ENCODE data around the gene ITGB3BP.
"Not testable (repeated sequence)": the region's sequence is repeated elsewhere in the genome, so short reads cannot be mapped to it uniquely, and the experiment has no call there.

Gene ITGB3BP

DNA sequence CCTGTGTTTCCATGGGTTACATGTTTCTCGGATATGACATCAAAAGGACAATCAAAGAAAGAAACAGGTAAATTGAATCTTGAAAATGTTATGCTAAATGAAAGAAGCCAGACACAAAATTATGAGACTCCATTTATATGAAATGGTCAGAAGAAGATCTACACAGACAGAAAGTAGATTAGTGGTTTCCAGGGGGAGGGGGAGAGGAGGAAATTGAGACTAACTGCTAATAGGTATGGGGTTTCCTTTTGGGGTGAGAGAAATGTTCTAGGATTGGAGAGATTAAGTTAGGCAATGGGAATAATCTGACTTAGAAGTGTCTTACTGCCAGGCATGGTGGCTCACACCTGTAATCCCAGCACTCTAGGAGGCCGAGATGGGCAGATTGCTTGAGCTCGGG lies 21.8 kb downstream of the ITGB3BP start:
- DNase-seq, result no peak

DNA sequence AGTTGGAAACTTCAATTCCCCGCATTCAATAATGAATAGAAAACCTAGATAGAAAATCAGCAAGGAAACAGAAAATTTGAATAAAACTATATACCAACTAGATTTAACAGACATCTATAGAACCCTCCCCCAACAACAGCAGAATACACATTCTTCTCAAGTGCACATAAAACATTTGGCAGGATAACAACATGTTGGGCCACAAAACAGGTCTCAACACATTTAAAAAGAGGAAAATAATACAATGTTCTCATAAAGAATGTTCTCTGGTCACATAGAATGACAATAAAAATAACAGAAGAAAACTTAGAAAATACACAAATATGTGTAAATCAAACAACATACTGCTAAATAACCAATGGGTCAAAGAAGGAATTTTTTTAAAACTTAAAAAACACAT lies 24.9 kb downstream of the ITGB3BP start:
- DNase-seq, result no peak

DNA sequence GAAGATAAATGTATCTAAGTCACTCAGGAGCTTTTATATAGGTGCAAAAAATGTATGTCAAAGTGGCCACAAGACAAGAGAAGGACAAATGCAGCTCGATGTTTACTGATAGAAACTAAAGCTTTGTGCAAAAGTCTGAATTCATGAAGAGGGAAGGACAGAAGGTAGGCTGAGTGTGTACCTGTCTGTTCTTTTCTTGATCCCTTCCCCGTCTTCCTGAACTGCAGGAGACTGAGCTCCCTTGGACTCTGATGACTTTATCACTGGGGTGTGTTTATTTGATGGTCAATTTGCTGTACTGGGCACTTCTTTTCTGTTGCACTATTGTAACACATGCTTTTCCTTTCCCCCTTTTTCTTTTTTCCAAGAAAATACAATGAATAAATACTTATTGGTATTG lies 25.4 kb downstream of the ITGB3BP start:
- no peak for DNase-seq

DNA sequence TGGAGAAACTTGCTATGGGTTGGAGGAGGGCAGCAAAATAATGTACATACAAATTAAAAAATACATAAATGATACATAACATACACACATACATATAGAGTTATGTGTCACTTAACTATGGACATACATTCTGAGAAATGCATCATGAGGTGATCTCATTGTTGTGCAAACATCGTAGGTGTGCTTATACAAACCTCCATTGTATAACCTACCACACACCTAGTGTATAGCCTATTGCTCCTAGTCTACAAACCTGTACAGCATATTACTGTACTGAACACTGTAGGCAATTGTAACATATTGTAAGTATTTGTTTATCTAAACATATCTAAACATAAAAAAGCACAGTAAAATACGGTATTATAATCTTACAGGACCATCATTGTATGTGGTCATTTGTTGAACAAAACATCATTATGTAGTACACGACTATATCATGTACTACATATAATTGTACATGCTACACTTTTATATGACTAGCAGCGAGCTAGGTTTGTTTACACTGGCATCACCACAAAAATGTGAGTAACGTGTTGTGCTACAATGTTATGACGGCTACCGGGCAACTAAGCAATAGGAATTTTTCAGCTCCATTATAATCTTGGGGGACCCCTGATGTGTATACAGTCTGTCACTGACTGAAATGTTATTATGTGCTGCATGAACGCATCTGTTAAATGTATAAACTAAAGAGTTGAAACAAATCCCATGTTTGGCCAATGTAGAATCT lies 35.5 kb downstream of the ITGB3BP start:
- no peak for DNase-seq

DNA sequence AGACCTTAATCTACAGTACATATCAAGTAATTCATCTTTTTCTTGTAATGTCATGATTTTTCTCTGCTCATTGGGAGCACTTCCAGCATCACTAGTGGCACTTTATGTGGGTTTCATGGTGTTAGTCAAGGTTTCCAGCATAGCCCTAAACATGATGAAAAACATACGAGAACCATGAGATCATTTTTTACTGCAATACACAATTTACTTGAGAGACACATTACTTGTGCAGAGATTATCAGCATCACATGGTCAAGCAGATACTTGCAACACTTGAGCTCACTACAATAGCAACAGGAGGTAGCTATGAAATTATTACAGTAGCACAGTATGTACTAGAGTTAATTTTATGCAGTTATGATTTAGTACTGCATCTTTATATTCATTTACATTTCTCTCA lies 36.4 kb downstream of the ITGB3BP start:
- no peak for DNase-seq

DNA sequence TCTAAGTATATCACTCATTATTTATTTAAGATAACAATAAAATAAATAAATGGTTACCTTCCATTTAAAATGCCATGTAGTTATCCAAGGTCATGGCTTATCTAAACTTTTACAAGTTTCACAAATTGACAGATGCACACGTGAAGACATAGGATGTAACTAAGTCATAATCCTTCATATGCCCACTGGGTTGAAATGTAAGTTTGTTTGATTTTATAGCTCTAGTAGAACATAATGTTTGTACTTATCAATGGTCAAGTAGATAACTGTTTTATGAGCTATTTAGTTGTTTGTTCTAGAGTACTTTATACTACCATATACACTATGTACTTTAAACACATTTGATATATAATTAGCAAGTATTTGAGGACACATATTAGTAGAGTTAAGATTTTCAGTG lies 43.0 kb downstream of the ITGB3BP start:
- DNase-seq, result no peak

DNA sequence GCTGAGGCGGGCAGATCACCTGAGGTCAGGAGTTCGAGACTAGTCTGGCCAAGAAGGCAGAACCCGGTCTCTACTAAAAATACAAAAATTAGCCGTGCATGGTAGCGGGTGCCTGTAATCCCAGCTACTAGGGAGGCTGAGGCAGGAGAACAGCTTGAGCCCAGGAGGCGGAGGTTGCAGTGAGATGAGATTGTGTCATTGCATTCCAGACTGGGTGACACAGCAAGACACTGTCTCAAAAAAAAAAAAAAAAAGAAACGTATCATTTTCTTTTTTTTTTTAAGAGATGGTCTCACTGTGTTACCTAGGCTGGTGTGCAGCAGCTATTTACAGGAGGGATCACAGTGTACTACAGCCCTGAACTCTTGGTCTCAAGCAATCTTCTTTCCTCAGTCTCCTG lies 47.3 kb downstream of the ITGB3BP start:
- DNase-seq, result no peak

DNA sequence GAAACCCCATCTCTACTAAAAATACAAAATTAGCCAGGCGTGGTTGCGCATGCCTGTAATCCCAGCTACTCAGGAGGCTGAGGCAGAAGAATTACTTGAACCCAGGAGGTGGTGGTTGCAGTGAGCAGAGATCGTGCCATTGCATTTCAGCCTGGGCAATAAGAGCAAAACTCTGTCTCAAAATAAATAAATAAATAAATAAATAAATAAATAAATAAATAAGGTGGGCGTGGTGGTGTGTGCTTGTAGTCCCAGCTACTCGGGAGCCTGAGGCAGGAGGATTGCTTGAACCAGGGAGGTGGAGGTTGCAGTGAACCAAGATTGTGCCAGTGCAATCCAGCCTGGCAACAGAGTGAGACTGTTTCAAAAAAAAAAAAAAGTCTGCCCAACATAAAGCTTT lies 54.3 kb downstream of the ITGB3BP start:
- not testable (repeated sequence) for DNase-seq

DNA sequence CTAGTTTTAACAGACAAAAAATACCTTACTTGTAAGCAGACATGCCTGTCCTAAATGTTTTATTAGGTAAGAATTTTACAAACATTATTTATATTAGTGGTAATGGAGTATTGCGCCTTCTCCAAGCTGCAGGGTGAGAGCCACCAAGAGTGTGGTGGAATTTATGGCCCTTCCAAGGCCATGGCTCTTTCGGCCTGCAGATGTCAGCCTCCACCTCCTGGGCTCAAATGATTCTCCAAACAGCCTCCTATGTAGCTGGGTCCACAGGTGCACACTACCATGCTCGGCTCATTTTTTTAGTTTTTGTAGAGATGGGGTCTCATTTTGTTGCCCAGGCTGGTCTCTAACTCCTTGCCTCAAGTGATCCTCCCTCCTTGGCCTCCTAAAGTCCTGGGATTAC lies 56.3 kb downstream of the ITGB3BP start:
- DNase-seq, result no peak

DNA sequence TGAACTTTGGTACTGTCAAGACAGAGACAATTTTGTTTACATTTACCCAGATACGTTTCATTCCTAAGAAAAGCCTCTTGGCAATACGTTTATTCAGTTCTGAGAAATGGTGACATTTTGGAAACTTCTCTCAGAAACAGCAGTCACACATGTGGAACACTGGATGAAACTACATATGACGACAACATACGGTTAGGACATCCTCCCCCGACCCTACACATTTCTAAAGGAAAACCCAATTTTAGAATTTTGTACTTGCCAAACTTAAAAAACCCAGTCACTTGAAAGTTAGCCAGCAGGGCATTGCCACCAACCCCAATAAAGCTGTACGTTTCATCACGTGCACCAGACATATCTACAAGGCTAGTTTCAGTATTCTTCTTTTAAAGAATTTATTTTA lies 56.8 kb downstream of the ITGB3BP start:
- peak; percentile 58 to 61 for DNase-seq

DNA sequence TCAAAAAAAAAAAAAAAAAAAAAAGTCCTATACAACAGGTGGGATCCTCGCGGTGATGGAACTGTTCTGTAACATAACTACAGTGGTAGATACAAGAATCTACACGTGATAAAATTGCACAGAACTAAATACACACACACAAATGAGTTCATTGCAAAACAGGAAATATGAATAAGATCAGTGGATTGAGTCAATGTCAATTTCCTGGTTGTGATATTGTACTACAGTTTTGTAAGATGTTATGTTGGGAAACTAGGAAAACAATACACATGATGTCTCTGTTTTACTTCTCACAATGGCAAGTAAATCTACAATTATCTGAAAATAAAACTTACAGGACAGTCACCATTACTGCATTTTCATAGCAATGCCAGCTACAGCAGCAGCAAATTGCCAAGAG lies 59.8 kb downstream of the ITGB3BP start:
- DNase-seq, result peak; percentile 81 to 91

DNA sequence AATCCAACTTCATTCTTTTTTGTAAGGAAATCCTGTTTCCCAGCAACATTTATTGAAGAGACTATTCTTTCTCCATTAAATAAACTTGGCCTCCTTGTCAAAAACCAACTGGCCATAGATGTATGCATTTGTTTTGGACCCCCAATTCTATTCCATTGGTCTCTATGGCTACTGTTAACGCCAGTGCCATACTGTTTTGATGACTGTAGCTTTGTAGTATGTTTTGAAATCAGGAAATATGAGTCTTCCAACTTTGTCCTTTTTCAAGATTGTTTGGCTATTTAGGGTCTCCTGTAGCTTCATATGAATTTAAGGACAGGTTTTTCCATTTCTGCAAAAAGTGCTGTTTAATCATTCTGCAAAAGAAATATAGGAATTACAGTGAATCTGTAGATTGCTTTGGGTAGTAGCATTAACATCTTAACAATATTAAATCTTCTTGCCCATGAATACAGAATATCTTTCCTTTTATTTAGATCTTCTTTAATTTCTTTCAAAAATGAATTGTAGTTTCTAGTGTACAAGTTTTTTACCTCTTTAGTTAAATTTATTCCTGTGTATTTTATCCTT lies 61.3 kb downstream of the ITGB3BP start:
- no peak for DNase-seq

DNA sequence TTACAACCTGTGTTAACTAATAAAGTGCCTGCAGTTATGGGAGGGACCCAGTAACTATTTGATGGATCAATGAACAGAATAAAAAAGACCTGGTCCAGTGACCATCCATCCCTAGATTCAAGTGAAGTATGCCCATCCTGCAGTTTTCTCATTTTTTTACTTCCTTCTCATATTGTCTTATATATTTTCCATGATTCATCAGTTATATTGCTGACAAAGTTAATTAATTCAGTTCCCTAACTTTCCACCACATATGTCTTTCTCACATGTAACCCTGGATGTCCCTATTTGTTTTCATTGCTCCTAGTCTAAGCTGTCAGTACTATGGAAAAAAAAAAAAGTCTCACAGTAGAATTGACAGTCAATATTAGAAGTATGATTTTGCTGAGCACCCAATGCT lies 64.3 kb downstream of the ITGB3BP start:
- DNase-seq, result no peak

DNA sequence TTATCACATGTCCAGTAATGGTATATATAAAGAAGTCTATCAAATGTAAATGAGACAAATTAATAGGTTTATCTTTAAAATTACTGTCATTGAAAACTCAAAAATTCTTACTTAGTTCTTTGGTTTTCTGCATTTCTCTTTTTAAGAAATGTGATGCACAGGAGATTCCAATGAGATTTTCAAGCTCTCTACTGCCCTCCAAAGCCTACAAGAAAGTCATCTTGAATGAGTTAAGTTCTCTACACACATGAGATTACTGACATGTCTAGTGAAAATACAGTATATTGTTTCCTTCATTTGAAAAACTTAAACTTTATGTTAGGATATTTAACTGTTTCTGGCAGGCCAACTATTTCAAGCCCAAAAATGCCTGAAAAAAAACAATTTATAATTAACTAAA lies 68.8 kb downstream of the ITGB3BP start:
- no peak for DNase-seq

DNA sequence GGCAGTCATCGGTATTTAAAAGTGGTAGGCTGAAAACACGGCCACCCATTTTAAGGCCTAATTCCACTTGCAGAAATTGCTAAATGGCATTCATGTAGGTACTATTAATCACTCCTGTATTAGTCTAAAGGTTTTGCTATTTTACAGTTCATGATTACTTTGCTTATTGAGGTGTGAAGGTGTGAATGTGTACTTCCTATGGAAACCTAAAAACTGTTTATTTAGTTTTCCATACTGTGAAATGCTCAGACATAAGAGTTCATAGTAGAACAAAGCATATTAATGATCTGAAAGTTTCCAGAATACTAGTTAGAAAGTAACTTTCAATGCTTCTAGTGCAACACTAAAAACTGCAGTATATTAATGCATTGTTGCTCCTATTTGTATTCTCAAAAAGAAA lies 69.8 kb downstream of the ITGB3BP start:
- DNase-seq, result no peak

DNA sequence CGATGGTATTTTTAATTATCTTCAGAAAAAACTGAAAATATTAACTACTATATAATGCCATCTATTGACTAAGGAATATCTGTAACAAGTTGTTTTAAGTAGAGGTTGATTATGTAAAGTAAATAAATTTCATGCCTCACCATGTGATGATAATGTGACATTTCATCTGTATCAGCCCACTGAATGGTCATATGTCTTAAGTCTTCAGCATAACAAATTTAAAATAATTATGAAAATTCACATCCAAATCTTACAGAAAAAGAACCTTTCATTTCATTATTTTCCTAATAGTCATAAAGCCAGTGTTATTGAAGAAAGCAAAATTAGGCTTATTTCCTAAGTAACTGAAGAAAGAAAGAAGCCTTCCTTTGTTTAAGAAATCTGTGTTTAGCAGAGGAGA lies 72.6 kb downstream of the ITGB3BP start:
- DNase-seq, result no peak

DNA sequence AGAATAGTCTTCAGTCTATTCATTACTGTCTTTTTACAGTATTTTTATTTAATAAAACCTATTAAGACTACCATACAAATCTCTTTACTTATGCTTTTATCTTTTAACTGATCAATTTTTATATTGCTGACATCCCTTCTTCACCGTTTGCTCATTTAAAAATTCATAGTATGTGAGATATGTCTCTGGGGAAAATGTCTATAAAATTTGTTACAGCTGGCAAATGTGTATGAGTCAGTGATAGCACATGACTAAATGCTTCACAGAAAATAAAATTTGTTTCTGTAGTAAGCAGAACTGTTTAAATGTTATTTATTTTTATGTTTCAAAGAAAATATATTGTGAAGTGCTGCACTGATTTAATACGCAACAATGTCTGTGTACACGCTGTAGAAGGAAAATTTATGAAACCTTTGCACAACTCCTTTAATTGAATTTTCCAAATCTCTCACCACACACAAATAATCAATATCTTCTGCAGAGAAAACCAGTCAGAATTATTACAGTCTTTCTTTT lies 74.2 kb downstream of the ITGB3BP start:
- DNase-seq, result no peak

DNA sequence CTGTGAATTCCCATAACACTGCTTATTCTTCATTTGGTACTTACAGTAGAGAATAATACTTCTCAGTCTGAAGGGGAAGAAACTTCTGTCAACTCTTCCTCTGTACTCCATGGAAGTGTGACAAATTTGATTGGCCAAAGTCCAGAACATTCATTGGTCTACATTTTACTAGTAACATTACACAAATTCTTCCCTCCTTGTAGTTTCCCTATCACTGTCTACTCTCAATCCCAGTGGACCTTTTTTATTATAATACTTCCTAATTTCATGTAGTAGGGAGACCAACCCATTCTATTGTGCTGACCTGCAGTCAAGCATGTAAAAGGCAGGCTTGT lies 80.9 kb downstream of the ITGB3BP start:
- no peak for DNase-seq

DNA sequence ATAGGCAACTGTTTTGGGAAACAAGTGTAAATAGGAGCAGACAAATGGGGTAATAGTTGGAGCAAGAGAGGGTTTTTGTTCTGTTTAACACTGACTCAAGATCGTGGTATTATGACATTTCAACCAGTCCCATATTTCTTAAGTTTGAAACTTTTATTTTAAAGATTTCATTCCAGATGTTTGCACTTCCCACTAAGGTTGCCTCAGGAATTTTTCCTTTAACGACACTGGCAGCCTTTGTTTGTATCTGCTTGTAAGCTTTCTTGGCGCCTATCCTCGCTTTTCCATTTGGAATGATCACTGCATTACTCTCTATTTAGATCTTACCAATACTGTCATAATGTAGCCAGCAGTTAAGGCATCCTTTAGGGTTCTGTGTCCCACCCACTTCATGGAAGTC lies 87.9 kb downstream of the ITGB3BP start:
- peak; percentile 26 to 42 for DNase-seq

DNA sequence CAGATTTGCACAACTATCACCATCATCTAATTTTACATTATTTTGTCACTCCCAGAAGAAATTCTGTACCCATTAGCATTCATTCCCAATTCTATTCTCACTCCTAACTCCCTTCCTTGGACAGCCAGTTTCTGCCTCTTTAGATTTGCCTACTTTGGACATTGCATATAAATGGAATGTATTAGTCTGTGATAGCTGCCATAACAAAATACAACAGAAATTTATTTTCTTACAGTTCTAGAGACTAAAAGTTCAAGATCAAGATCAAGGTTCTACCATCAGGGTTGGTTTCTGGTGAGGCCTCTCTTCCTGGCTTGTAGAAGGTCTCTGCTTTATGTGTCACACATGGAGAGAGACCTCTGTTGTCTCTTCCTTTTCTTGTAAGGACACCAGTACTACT lies 93.7 kb downstream of the ITGB3BP start:
- DNase-seq, result peak in 1 of 2 donors; percentile 10

DNA sequence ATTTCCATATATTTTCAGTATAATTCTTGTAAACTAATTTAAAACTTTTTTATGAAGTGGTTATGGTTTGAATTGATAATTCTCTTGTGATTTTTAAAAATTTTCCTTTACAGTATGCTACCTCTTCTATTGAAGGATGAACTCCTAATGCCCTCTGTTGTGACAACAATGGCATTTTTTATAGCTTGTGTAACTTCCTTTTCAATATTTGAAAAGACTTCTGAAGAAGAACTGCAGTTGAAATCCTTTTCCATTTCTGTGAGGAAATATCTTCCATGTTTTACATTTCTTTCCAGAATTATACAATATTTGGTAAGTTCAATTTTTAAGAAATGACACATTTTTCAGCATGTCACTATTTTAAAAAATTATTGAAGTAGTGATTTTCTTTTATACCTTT lies 94.2 kb downstream of the ITGB3BP start:
- peak; percentile 44 to 73 for DNase-seq

DNA sequence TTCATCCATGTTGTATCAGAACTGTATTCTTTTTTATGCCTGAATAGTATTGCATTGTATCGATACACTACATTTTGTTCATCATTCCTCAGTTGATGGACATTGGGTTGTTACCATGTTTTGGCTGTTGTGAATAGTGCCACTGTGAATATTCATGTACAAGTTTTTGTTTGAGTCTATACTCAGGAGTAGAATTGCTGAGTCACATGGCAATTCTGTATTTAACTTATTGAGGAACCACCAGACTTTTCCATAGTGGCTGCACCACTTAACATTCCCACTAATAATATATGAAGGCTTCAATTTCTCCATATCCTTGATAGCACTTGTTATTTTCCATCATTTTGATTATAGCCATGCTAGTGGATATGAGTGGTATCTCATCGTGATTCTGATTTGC lies 99.4 kb downstream of the ITGB3BP start:
- DNase-seq, result no peak

DNA sequence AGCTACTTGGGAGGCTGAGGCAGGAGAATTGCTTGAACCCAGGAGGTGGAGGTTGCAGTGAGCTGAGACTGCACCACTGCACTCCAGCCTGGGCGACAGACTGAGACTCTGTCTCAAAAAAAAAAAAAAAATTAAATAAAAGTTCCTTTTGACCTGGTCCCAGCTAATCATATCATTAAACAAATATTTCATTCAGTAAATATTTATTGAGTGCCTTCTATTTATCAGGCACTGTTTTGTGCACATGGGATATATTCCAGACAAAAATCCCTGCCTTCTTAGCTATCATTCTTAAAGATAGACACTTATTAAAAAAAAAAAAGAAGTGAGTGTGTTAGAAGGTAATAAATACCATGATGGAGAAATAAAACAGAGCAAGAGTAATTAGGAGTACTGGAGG lies 102.3 kb downstream of the ITGB3BP start:
- DNase-seq, result not testable (repeated sequence)

DNA sequence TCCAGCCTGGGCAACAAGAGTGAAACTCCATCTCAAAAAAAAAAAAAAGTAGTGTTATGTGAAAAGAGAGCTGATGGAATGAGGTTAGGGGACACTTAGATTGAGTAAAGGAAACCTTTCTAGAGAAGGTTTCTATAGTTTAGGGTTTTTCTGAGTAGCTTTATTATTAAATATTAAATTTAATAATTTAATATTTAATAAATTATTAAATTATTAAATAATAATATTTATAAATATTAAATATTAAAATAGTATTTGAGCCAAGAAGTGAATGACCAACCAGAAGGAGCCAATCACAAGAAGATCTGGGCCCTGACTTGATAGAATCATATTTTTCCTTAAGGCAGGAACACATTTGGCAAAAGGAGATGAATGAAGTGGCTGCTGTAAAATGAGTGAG lies 104.9 kb downstream of the ITGB3BP start:
- DNase-seq, result no peak
